CD4-positive, CD25-positive, alpha-beta regulatory T cell (primary cell): ENCODE data around the gene OPHN1. TPM values are rescaled to one million over a fixed set of nuclear protein-coding genes. Genes with fewer than 3 reads are reported as not detected.
"Not testable (repeated sequence)": the region's sequence is repeated elsewhere in the genome, so short reads cannot be mapped to it uniquely, and the experiment has no call there.

Experiments used
- ATAC-seq, 2 donors: fragments of 150-1000 bp; cut with Tn5 transposase; one replicate each; pipeline ENCODE4 v1.10.0; 2021; ENCODE audit warnings: low read depth in 2 of 2, moderate number of reproducible peaks in 2 of 2, moderate library complexity in 1 of 2
- DNase-seq, 3 donors: peaks; one replicate each; pipeline versions ENCODE4 v3.0.0 to v3.0.0-alpha.2; 2012 to 2022; ENCODE audit warnings: mixed read lengths in 1 of 3
- H3K27ac ChIP-seq: one replicate; pipeline ENCODE4 v1.7.0; 2013; ENCODE audit warnings: mild to moderate bottlenecking, low read length; ENCODE audit not compliant: insufficient read depth, poor library complexity, severe bottlenecking
- H3K27me3 ChIP-seq: one replicate; pipeline ENCODE4 v1.7.0; 2013; ENCODE audit warnings: low read length; ENCODE audit not compliant: control insufficient read depth, insufficient read depth
- H3K36me3 ChIP-seq: one replicate; pipeline ENCODE4 v1.7.0; 2013; ENCODE audit warnings: mild to moderate bottlenecking, low read length, moderate library complexity; ENCODE audit not compliant: control insufficient read depth, insufficient read depth
- H3K4me1 ChIP-seq: 2 replicates; pipeline ENCODE4 v1.7.0; 2013; ENCODE audit warnings: mild to moderate bottlenecking, low read length; ENCODE audit not compliant: insufficient read depth, control insufficient read depth, poor library complexity, severe bottlenecking
- H3K4me3 ChIP-seq: one replicate; pipeline ENCODE4 v1.7.0; 2013; ENCODE audit warnings: low read depth, mild to moderate bottlenecking, low read length, moderate library complexity
- H3K9me3 ChIP-seq, 2 experiments: 1 replicate in 1 of 2; 2 replicates in 1 of 2; pipeline ENCODE4 v1.7.0; 2013; ENCODE audit warnings: low read length in 2 of 2, mild to moderate bottlenecking in 1 of 2, moderate library complexity in 1 of 2; ENCODE audit not compliant: control insufficient read depth in 2 of 2
- H3K27ac Mint-ChIP-seq, 3 donors: one replicate each; pipeline ENCODE4 v1.8.0; 2020 to 2022; ENCODE audit warnings: mild to moderate bottlenecking in 3 of 3, mixed read lengths in 3 of 3, moderate library complexity in 2 of 3
- H3K27me3 Mint-ChIP-seq: one replicate; pipeline ENCODE4 v1.8.0; 2022; ENCODE audit warnings: mild to moderate bottlenecking, mixed read lengths
- H3K36me3 Mint-ChIP-seq: one replicate; pipeline ENCODE4 v1.8.0; 2020; ENCODE audit warnings: mixed read lengths
- H3K4me1 Mint-ChIP-seq, 4 donors: one replicate each; pipeline ENCODE4 v1.8.0; 2020 to 2022; ENCODE audit warnings: mixed read lengths in 4 of 4, mild to moderate bottlenecking in 1 of 4
- H3K4me3 Mint-ChIP-seq, 4 donors: one replicate each; pipeline ENCODE4 v1.8.0; 2020 to 2022; ENCODE audit warnings: mild to moderate bottlenecking in 4 of 4, mixed read lengths in 4 of 4, moderate library complexity in 3 of 4
- H3K9me3 Mint-ChIP-seq, 7 donors: one replicate each; pipeline ENCODE4 v1.8.0; 2020 to 2022; ENCODE audit warnings: mixed read lengths in 7 of 7, mild to moderate bottlenecking in 3 of 7, moderate library complexity in 2 of 7
- polyA plus RNA-seq, 4 donors: library from polyadenylated mRNA; unstranded; fragments of 300-500 nt; fragmentation: Illumina TruSeq; gene quantifications; one replicate each; pipeline ENCODE4 v1.2.3, GENCODE V29; 2021
- total RNA-seq: library from RNA; stranded (reverse); gene quantifications from one replicate; pipeline ENCODE4 v1.2.3, GENCODE V29; 2022

The OPHN1 gene
- total and polyA plus RNA-seq, 5 donors from 2014 or later = 0.15 TPM; not detected in 4

DNA sequence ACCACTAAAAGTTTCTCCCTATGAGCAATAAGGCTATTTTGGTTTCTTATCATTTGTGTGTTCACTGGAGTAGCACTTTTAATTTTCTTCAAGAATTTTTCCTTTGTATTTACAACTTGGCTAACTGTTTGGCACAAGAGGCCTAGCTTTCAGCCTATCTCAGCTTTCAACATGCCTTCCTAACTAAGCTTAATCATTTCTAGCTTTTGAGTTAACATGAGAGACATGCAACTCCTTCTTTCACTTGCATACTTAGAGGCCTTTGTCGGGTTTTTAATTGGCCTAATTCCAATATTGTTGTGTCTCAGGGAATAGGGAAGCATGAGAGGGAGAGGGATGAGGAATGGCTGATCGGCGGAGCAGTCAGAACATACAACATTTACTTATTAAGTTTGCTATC is 349.8 kb downstream of the OPHN1 start:
- no peaks in the 10 kb centered on the region for H3K27me3 Mint-ChIP-seq
- Histone ChIP-seq H3K4me1 (no peaks in the 10 kb centered on the region), H3K27ac (no peak overlapping the region), H3K36me3 (no peaks in the 10 kb centered on the region), H3K9me3 (no peaks in the 10 kb centered on the region), H3K4me3 (no peak overlapping the region), H3K27me3 (no peaks in the 10 kb centered on the region)
- no peak overlapping the region for H3K27ac Mint-ChIP-seq
- ATAC-seq = no peak
- peaks cover 0 to 1% (median 0%) of the 10 kb centered on the region in 7 donors for H3K9me3 Mint-ChIP-seq
- peaks cover 0 to 3% (median 0%) of the 10 kb centered on the region in 4 donors for H3K4me1 Mint-ChIP-seq
- no peaks in the 10 kb centered on the region for H3K36me3 Mint-ChIP-seq
- no peak overlapping the region for H3K4me3 Mint-ChIP-seq
- no peak for DNase-seq

- H3K36me3 ChIP-seq = no peaks in the 10 kb centered on the region
- no peak overlapping the region for H3K4me3 Mint-ChIP-seq
- ATAC-seq (no peak), DNase-seq (no peak)
- H3K27me3 Mint-ChIP-seq = no peaks in the 10 kb centered on the region
- H3K36me3 Mint-ChIP-seq = no peaks in the 10 kb centered on the region
- no peak overlapping the region for H3K27ac ChIP-seq
- H3K4me1 ChIP-seq = no peaks in the 10 kb centered on the region
- no peak overlapping the region for H3K4me3 ChIP-seq
- H3K9me3 Mint-ChIP-seq = peaks cover 0 to 1% (median 0%) of the 10 kb centered on the region in 7 donors
- H3K9me3 ChIP-seq = no peaks in the 10 kb centered on the region
- H3K27me3 ChIP-seq = no peaks in the 10 kb centered on the region
- no peak overlapping the region for H3K27ac Mint-ChIP-seq
- peaks cover 0 to 3% (median 0%) of the 10 kb centered on the region in 4 donors for H3K4me1 Mint-ChIP-seq
Measured at GRCh38 chrX:68079961-68080360, 353.3 kb downstream of the OPHN1 start.

DNA sequence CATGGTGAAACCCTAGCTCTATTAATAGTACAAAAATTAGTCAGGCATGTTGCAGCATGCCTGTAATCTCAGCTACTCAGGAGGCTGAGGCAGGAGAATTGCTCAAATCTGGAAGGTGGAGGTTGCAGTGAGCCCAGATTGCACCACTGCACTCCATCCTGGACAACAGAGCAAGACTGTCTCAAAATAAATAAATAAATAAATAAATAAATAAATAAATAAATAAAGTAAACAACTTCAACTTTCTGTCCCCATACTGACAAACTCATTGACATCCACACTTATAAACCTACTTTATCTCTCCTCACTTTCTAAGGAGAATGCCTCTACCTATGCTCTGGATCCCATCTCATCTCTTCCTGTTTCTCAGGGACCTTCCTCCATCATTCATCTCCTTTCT is 354.5 kb downstream of the OPHN1 start:
- not testable (repeated sequence) for H3K27me3 Mint-ChIP-seq, H3K4me3 Mint-ChIP-seq, H3K4me1 ChIP-seq, H3K27ac Mint-ChIP-seq, H3K4me3 ChIP-seq, H3K36me3 Mint-ChIP-seq, H3K36me3 ChIP-seq, H3K9me3 Mint-ChIP-seq, H3K27ac ChIP-seq, H3K4me1 Mint-ChIP-seq, H3K9me3 ChIP-seq, ATAC-seq, H3K27me3 ChIP-seq, DNase-seq

DNA sequence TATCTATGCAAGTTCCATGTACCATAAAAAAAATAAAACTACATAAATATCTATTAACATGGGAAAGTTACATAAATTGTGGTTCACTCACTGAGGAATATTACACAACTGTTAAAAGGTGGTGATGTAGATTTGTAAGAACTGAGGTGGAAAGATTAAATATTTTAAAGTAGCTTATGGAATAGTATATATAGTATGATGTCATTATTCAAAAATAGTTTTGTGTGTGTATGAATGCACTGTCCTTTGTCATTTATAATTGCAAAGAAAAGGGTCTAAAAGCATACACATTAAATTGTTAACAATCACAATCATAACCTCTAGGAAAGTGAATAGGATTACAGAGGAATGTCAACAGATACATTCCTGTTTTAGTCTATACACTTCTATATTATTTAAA is 355.9 kb downstream of the OPHN1 start:
- DNase-seq (no peak), ATAC-seq (no peak)
- H3K36me3 ChIP-seq = no peaks in the 10 kb centered on the region
- H3K4me1 ChIP-seq = no peaks in the 10 kb centered on the region
- no peaks in the 10 kb centered on the region for H3K27me3 Mint-ChIP-seq
- H3K4me1 Mint-ChIP-seq = no peaks in the 10 kb centered on the region
- no peaks in the 10 kb centered on the region for H3K36me3 Mint-ChIP-seq
- no peak overlapping the region for H3K4me3 Mint-ChIP-seq
- no peak overlapping the region for H3K27ac Mint-ChIP-seq
- H3K27me3 ChIP-seq = no peaks in the 10 kb centered on the region
- no peaks in the 10 kb centered on the region for H3K9me3 ChIP-seq
- no peak overlapping the region for H3K27ac ChIP-seq
- H3K4me3 ChIP-seq = no peak overlapping the region
- H3K9me3 Mint-ChIP-seq = peaks cover 0 to 2% (median 0%) of the 10 kb centered on the region in 7 donors

DNA sequence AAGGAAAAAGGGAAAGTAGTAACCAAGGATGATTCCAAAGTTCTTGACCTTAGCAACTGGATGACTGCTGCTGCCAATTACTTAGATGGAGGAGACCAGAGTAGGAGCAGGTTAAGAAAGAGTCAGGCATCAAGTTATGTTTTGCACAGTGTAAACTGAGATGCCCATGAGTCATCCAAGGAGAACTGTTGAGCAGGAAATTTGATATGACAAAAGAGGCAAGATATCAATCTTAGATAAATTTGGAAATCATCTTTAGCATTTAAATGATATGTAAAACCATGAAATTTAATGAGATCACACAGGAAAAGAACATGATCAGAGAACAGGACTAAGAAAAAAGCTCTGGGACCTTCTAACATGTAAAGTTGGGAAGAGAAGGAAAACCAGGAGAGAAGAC is 361.3 kb downstream of the OPHN1 start:
- Histone ChIP-seq H3K36me3 (no peaks in the 10 kb centered on the region), H3K27me3 (no peaks in the 10 kb centered on the region), H3K4me3 (no peak overlapping the region), H3K4me1 (no peaks in the 10 kb centered on the region), H3K27ac (no peak overlapping the region), H3K9me3 (no peaks in the 10 kb centered on the region)
- ATAC-seq (no peak), DNase-seq (no peak)
- no peak overlapping the region for H3K27ac Mint-ChIP-seq
- H3K27me3 Mint-ChIP-seq = no peaks in the 10 kb centered on the region
- no peak overlapping the region for H3K4me3 Mint-ChIP-seq
- H3K4me1 Mint-ChIP-seq = no peaks in the 10 kb centered on the region
- peaks cover 0 to 2% (median 0%) of the 10 kb centered on the region in 7 donors for H3K9me3 Mint-ChIP-seq
- H3K36me3 Mint-ChIP-seq = no peaks in the 10 kb centered on the region

- not testable (repeated sequence) for H3K4me3 ChIP-seq, H3K4me3 Mint-ChIP-seq, H3K36me3 Mint-ChIP-seq, H3K4me1 ChIP-seq, H3K27me3 ChIP-seq, H3K27ac ChIP-seq, H3K4me1 Mint-ChIP-seq, H3K27me3 Mint-ChIP-seq, H3K36me3 ChIP-seq, H3K27ac Mint-ChIP-seq, H3K9me3 ChIP-seq, H3K9me3 Mint-ChIP-seq, ATAC-seq, DNase-seq
Measured at GRCh38 chrX:68070119-68070518, 363.2 kb downstream of the OPHN1 start.

DNA sequence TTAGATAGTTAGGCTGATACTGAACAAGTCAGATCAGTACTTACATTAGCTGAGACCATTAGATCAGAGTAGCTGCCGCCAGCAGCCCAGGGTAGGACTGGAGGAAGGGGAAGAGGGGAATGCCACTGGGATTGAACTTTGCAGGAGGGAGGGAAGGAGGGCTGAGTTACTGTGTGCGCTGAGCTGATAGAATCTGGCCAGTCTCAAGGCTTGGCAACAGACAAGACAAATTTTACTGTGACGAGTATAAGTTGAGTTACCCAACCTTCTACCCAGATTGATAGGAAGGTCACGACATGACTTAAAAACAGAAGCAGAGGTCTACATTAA is 372.1 kb downstream of the OPHN1 start:
- Mint-ChIP-seq H3K9me3 (no peaks in the 10 kb centered on the region), H3K4me3 (no peak overlapping the region), H3K27ac (no peak overlapping the region), H3K27me3 (no peaks in the 10 kb centered on the region), H3K4me1 (no peaks in the 10 kb centered on the region), H3K36me3 (no peaks in the 10 kb centered on the region)
- DNase-seq = no peak
- Histone ChIP-seq H3K27ac (no peak overlapping the region), H3K4me1 (no peaks in the 10 kb centered on the region), H3K9me3 (no peaks in the 10 kb centered on the region), H3K27me3 (no peaks in the 10 kb centered on the region), H3K36me3 (no peaks in the 10 kb centered on the region), H3K4me3 (no peak overlapping the region)
- no peak for ATAC-seq

GRCh38 chrX:68060506-68061205 is 372.6 kb downstream of the OPHN1 start:
- Histone ChIP-seq H3K4me1 (no peaks in the 10 kb centered on the region), H3K27ac (no peak overlapping the region), H3K4me3 (no peak overlapping the region), H3K27me3 (no peaks in the 10 kb centered on the region), H3K36me3 (no peaks in the 10 kb centered on the region), H3K9me3 (no peaks in the 10 kb centered on the region)
- no peaks in the 10 kb centered on the region for H3K27me3 Mint-ChIP-seq
- no peak overlapping the region for H3K27ac Mint-ChIP-seq
- DNase-seq (no peak), ATAC-seq (no peak)
- no peaks in the 10 kb centered on the region for H3K4me1 Mint-ChIP-seq
- H3K9me3 Mint-ChIP-seq = no peaks in the 10 kb centered on the region
- H3K36me3 Mint-ChIP-seq = no peaks in the 10 kb centered on the region
- no peak overlapping the region for H3K4me3 Mint-ChIP-seq
